Measurements from ENCODE around the gene LIN7C. TPM values are rescaled to one million over a fixed set of nuclear protein-coding genes. Genes with fewer than 3 reads are reported as not detected.
A peak's percentile ranks its signal among the peaks of the same experiment; 100 is the strongest.
"Not testable (repeated sequence)": the region's sequence is repeated elsewhere in the genome, so short reads cannot be mapped to it uniquely, and the experiment has no call there.

The LIN7C gene, protein sequence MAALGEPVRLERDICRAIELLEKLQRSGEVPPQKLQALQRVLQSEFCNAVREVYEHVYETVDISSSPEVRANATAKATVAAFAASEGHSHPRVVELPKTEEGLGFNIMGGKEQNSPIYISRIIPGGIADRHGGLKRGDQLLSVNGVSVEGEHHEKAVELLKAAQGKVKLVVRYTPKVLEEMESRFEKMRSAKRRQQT
- 10 to 100 TPM; 43.3 to 44.3 TPM for total RNA-seq
- long read RNA-seq, full-length matches to known transcripts = 46 of 56 reads
- long read RNA-seq, partial matches to known transcripts = 3 of 56 reads
- long read RNA-seq, other reads (novel, unspliced or antisense) = 7 of 56 reads

DNA sequence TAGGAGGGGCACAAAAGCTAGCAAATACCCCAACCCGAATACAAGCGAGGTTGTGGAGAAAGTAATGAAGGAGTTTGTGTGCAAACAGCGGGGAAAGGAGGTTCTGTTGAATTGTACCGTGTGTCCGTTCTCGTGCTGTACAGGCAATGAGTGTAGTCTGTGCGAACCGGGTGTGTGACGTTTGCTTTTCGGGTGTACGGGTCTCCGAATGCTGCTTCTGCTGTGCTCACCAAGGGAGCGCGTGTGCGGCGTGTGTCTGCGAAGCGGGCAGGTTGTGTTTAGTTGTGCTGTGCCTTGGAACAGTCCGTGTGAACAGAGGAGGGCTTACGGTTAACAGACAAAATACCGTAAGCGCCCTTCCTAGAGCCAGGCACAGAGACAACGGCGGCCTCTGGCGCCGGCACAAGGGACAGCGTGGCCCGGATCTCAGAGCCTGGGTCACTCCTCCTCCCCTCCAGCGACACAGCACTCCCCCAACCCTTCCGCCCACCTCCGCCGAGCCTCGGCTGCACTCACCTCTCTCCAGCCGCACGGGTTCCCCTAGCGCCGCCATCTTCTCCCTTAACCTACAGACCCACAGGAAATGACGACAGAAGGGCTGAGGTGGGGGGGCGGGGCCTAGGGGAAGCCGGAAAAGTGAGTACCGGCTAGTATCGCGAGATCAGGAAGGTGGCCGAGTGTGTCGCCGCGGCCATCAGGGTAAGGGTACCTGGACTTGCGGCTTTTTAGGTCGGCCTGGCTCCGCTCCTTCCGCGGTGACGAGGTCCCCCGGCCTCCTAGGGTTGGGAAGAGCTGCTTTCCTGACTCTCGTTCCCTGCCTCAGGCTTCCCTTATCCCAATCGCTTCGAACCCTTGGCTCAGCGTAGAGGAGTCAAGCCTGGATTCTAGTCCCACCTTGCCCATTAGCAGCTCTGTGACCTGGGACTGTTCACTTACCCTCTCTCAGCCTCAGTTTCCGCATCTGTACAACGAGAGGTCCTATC is at the start of gene LIN7C:
Gene LIN7C, minus strand, starts transcription at position 570 of the 983 bp plus-strand sequence. Its CDS starts 17 bp downstream, at position 553.
- intact Hi-C loops (cut with DNase I, micrococcal nuclease) = no loop called here
- DNase-seq (peak; percentile 96 to 98), ATAC-seq (peak; percentile 98)

DNA sequence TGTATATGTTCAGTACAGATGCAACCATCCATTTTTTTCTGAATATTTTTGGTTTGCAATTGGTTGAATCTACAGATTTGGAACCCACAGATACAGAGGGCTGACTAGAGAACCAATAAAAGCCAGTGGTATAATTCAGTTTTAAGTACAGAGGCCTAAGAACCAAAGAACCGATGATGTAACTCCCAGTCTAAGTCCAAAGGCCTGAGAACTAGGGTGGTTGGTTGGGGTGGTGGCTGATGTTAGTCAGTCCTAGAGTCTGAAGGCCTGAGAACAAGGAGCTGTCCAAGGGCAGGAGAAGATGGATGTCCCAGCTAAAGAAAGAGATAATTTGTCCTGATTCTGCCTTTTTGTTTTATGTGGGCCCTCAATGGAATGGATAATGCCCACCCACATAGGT is 48.7 kb upstream of the LIN7C start:
- intact Hi-C loops (cut with DNase I, micrococcal nuclease) = no loop called here
- no peak for ATAC-seq
- no peak for DNase-seq

DNA sequence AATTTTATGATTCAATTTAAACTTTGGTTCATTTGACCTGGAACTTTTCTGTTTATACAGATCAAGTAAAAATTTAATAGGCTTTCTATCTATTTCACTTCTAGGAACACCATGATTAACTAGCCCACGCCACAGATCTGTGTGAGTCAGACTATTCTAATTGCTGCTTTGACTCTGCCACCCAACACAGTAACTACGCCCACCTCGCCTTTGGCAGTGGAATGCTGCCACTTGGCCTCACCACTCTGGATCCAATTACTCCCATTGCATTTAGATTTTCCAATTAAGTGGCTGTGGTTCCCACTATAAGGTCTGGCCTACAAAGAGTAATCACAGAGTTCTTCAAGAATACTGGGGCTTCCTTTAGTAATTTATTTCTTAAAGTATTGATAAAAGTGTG is 46.6 kb upstream of the LIN7C start:
- intact Hi-C loops (cut with DNase I, micrococcal nuclease) = no loop called here
- ATAC-seq = no peak
- DNase-seq = no peak

DNA sequence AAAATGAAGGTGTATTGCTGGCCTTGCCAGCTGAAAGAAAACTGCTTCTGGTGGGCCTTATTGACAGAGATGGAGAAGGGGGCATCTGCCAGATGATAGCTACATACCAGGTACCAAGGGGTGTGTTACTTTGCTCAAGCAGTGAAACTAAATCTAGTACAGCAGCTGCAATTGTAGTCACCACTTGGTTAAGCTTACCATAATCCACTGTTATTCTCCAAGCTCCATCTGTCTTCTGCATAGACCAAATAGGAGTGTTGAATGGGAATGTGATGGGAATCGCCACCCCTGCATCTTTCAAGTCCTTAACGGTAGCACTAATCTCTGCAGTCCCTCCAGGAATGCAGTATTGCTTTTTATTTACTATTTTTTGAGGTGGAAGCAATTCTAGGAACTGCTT is 45.8 kb upstream of the LIN7C start:
- ATAC-seq (no peak), DNase-seq (no peak)
- intact Hi-C loops (cut with DNase I, micrococcal nuclease) = no loop called here

DNA sequence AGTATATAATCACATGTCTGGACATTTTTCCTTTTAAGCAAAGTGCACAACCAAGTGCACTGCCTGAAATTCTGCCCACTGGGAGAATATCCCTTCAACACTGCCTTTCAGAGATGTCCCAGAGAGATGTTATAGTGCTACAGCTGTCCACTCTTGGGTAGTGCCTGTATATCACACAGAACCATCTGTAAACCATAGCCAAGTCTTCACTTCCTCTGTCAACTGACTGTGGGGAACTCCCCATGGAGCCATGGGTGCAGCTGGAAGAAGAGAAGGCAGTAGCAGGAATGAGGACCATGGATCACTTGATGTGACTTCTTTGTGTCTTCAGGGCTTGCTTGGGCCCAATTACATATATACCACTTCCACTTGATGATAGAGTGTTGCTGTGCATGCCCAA is 44.6 kb upstream of the LIN7C start:
- ATAC-seq (no peak), DNase-seq (no peak)
- intact Hi-C loops (cut with DNase I, micrococcal nuclease) = no loop called here

DNA sequence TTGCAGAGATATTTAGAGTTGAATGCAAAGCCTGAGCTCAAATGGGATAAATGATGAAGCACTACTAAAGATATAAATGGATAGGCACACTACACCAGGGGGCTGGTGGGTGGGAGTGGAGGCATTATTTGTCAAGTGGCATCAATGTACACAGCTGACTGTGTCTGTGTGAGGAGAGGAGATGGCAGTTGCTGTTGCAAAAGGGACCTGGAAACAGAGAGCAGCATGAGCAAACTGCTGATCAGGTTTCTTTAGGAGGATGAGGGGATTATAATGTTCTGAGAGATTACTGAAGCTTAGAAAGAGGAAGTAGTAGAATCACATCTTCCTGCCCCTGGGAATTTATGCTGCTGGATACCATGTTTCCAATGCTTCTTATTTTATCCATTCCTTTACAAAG is 39.4 kb upstream of the LIN7C start:
- ATAC-seq (no peak), DNase-seq (no peak)
- intact Hi-C loops (cut with DNase I, micrococcal nuclease) = no loop called here

DNA sequence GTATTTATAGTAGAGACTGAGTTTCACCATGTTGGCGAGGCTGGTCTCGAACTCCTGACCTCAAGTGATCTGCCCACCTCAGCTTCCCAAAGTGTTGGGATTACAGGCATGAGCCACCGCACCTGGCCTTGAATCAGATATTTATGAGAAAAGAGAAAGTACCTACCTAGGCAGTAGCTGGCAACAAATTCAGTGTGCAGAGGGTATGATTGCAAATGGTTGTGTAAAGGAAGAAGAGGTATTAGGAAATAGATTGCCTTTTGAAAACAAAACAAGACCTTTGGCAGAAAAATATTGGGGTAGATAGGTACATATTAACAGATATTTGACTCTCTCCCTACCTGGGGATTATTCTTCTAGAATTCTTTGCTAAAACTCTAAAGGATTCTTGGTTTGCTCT is 38.5 kb upstream of the LIN7C start:
- intact Hi-C loops (cut with DNase I, micrococcal nuclease) = no loop called here
- ATAC-seq = no peak
- no peak for DNase-seq

DNA sequence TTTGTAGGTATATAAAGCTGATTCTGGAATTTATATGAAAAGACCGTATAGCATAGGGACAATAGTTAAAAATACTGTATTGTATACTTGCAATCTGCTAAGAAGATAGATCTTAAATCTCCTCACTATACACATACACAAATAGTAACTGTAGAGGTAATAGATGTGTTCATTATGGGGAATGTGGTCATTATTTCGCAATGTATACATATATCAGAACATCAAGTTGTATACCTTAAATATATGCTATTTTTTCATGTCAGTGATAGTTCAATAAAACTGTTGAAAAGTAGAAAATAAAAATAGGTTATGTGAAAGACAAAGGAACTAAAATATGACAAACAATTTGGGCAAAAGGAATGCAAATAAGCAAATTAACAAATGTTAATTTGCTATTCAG is 35.2 kb upstream of the LIN7C start:
- ATAC-seq (no peak), DNase-seq (no peak)
- intact Hi-C loops (cut with DNase I, micrococcal nuclease) = no loop called here

DNA sequence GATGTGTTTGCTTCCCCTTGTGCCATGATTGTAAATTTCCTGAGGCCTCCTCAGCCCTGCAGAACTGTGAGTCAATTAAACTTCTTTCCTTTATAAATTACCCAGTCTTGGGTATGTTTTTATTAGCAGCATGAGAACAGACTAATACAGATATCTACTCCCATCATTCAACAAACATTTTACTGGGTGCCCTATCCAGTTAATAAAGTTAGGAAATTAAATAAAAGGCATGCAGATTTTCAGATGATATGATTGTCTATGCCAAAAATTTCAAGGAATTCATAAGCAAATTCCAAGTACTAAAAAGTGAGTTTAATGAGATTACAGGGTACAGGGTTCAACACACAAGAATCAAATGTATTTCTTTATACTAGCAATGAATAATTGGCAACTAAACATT is 33.5 kb upstream of the LIN7C start:
- ATAC-seq (no peak), DNase-seq (no peak)
- intact Hi-C loops (cut with DNase I, micrococcal nuclease) = no loop called here

DNA sequence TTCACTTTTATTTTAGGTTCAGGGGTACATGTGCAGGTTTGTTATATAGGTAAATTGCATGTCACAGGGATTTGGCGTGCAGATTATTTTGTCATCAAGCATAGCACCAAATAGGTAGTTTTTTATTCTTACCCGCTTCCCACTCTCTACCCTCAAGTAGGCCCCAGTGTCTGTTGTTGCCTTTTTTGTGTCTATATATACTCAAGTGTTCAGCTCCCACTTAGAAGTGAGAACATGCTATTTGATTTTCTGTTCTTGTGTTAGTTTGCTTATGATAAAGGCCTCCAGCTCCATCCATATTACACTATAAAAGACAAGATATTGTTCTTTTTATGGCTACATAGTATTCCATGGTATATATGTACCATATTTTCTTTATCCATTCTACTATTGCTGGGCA is 28.5 kb upstream of the LIN7C start:
- ATAC-seq (no peak), DNase-seq (no peak)
- intact Hi-C loops (cut with DNase I, micrococcal nuclease) = no loop called here

DNA sequence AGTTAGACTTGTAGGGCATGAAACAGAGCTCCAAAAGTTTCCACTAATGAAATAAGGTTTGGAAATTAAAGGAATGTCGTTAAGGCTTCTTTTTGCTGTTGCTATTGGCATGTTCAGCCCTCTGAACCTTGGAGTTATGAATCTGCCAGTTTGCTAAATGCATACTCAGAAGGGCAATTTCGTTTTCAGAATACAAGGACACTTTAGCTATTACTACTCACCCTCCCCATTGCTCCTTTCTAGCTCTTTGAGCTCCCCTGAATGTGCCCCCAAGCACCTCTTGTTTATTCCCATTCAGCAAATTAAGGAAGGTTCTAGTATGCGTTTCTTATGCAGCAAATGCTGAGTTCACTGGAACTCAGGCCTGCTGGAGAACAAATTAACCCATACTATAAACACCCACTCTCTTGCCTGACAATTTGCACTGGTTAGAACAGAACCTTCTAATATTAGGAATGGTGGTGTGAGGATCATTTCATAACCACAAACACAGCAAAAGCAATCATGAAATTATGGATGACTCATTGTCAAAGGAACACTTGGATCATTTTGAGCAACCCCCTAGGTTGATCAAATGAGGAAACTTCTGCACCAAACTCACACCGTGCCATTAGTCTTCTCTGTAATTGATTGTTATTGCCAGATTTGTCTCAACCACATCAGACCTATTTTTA is 26.2 kb upstream of the LIN7C start:
- intact Hi-C loops (cut with DNase I, micrococcal nuclease) = no loop called here

DNA sequence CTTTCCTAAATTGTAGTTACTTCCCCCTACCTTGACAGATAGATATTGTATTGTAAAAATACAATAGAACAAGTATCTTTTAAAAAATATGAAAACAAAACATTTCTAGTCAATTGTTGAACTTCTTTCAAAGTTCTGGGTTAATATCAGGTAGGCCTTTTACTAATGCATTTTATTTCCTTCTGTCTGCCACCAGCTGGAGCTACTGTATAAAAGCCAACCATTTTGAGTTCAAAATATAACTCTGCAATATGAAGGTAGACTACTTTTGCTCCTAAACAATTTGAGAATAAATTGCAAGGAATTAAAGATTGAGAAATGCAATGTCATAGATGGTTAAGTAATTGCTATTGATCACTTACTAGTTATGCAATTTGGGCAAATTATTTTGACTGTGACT is 22.1 kb upstream of the LIN7C start:
- no peak for ATAC-seq
- no peak for DNase-seq
- intact Hi-C loops (cut with DNase I, micrococcal nuclease) = no loop called here

More for the DNA sequence above, 26.2 kb upstream of the LIN7C start:
- ATAC-seq (no peak), DNase-seq (no peak)

DNA sequence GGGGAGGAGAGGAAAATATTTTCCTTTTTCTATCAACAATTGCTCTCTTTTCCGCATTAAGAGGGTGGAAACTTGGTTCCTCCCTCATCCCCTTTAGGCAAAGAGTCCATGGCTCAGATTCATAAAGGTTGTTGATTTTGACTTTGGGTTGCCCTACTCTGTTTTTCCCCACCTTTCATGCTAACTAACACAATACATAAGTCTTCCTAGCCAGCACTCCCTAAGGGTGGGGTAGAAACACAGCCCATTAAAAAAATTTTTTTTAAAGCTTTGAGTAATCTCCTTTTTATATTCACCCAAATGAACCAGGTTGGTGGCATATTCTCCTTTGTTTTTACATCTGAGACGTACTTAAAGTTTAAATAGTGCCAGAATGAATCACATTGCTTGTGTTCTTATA is 20.0 kb upstream of the LIN7C start:
- intact Hi-C loops (cut with DNase I, micrococcal nuclease) = no loop called here
- no peak for ATAC-seq
- DNase-seq = no peak

DNA sequence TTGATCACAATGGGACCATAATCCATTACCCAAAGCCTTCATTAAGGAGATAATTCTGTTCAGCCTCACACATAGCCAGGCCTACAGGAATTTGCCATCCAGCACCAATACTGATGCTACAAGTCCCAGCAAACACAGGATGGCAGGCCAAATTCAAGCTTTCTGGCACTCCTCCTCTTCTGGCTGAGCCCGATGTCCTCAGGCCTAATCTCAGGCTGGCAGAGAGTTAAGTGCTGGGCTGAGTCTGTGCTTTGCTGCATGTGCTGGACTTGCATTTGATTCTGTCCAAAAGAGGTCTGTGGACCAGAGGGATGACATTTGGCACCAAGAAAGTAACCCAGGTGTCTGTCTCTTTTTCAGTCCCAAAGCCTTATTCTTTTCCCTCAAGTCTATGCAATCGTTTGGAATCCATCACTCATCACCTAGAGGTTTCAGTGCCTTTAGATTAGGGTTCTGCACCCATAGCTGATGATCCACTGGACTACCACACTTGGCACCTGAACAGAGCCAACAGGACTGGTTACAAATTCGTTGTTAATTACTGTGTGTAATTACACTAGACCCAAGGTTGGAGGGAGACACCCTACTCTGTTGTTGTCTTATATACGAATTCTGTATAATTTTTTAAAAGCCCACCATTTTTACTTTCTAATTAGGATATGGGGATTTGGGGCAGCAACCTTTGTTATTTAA is 19.4 kb upstream of the LIN7C start:
- intact Hi-C loops (cut with DNase I, micrococcal nuclease) = no loop called here
- ATAC-seq (no peak), DNase-seq (no peak)

DNA sequence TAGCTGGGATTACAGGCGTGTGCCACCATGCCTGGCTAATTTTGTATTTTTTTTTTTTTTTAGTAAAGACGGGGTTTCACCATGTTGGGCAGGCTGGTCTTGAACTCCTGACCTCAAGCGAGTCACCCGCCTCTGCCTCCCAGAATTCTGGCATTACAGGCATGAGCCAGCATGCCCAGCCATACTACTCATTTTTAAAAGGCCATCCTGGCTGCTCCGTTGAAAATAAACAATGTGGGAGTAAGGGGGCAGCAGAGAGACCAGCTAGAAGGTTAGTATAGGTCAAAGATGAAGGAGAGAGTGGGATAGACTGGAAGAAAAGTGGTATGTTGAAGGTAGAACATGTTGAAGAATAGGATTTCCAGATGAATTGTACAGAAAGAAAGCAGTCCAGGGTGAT is 17.6 kb upstream of the LIN7C start:
- ATAC-seq (no peak), DNase-seq (no peak)
- intact Hi-C loops (cut with DNase I, micrococcal nuclease) = no loop called here

DNA sequence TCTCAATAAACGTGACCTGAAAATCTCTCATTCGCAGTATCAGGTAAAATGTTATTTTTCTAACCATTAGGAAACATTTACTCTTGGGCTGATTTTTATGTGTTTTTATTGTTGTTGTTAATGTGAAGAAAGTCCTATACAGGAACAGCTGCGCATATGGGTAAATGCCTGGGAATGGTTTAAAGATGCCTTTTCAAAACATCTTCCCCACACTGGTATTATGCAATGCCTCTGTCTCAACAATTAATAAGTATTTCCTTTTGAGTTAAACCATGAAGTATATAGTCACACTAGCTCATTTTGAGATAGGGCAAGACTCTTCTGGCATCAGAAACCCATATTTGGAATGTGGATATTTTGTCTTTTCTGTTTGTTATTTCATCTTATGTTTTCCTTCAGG is 13.7 kb upstream of the LIN7C start:
- no peak for DNase-seq
- intact Hi-C loops (cut with DNase I, micrococcal nuclease) = no loop called here

DNA sequence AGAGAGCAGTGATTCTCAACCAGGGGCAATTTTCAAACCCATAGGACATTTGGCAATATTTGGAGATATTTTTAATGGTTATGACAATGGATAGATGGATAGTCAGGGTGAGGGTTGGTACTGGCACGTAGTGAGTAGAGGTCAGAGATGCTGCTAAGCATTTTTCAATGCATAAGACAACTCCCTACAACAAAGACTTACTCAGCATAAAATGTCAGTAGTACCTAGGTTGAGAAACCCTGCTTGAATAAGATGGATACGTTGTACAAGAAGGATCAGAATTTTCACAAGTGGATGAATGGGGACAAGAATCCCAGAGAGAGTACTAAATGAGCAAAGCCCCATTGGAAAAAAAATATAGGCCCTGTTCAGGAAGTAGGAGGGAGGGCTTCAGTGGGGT is 11.9 kb upstream of the LIN7C start:
- ATAC-seq (no peak), DNase-seq (no peak)
- intact Hi-C loops (cut with DNase I, micrococcal nuclease) = no loop called here

More for the DNA sequence above, 13.7 kb upstream of the LIN7C start:
- ATAC-seq = no peak

DNA sequence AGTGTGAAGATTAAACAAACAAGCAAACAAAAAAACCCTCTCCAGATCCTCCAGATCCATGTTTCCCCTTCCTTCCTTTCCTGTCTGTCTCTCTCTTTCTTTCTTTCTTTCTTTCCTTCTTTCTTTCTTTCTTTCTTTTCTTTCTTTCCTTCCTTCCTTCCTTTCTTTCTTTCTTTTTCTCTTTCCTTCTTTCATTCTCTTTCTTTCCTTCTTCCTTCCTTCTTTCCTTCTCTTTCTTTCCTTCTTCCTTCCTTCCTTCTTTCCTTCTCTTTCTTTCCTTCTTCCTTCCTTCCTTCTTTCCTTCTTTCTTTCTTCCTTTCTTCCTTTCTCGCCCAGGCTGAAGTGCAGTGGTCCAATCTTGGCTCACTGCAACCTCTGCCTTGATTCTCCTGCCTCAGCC is 10.9 kb upstream of the LIN7C start:
- intact Hi-C loops (cut with DNase I, micrococcal nuclease); DNase-seq; ATAC-seq: not testable (repeated sequence)

DNA sequence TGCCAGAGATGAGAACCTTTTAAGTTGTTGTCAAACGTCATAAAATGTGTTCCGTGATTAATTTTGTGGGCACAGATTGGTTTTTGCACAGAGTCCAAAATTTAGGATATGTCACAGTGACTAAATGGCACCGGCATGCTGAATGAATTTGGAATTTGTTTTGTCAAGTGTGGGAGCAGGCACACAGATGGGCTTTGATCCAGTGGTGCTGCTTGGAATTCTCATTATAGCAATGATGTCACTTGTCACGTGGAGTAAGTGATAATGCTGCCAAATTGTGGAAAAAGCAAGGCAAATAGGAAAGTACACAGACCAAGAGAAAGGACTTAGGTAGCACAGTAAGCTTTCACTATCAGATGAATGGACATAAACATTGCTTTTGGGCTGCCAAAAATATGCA is 8.0 kb upstream of the LIN7C start:
- intact Hi-C loops (cut with DNase I, micrococcal nuclease) = no loop called here
- ATAC-seq = no peak

More for the DNA sequence above, 8.0 kb upstream of the LIN7C start:
- no peak for DNase-seq
